NCI-H1436 treated with DMSO at 0.1 percent for 48 hours (cell line): Measurements from ENCODE around the gene ARHGEF4.

Experiments
- DNase-seq: peaks from one replicate; lab custom pipeline; 2025; lab: John Stamatoyannopoulos, UW

The ARHGEF4 gene

DNA sequence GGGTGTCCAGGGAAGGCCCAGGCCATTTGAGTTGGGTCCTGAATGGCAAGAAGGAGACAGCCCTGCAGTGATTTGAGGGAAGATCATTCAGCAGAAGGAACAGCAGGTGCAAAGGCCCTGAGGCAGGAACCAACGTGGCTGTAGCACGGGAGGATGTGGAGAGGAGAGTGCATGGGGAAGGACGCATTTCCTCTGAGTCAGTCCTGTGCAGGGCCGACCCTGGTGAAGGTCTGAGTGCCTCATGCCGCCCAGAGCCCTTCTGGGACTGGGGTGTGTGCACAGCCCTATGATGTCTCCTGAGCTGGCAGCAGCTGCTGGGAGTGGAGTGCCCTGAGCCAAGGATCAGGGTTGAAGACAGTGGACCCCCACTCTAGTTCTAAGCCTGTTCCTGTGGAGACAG, 17.9 kb upstream of the ARHGEF4 start:
- no peak for DNase-seq

DNA sequence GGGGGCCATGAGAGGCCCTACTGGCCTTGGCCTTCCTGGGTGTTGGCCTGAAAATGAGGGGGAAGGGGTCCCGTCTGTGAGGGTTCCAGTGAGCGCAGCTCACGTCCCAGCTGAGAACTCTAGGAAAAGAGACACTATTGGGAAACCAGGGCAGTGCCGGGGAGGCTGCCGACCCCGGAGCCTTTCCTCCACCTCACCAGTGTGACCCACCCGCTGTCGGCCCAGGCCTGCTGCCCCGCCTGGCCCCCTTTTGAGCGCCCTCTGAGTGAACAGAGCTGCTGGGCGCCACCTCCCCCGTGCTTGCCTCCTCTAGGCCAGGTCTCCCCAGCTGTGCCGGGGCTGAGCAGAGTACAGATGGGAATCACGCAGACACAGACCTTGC, 17.5 kb upstream of the ARHGEF4 start:
- no peak for DNase-seq

DNA sequence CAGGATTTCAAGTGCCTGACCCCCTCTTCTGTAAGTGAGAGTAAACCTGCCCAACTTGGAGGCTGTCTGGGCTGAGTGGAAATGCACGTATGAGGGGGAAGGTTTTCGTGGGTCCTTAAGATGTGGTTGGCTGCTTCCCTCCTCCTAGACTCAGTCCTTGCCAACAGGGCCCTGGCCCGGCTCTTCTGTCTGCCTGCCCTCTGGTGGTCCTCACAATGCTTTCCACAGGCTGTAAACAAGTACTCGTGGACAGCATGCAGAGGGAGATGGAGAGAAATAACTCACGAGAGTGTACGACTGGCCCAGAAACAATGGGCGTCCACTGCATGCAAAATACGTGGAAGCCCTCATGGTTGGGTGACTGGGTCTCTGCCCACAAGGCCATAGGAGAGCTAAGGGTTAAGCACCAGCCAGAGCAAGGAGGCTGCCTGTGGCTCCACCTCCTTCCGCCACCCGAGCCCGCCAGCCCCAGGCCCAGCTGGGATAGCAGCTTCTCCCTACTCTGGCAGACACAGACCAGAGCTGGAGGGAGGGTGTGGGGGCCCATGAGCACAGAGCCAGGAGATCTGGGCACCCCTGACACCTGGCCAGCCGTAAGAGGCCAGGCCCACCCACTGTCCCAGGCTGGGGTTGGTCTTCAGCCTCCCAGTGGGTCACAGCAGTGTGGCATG, 17.0 kb upstream of the ARHGEF4 start:
- DNase-seq, result no peak

DNA sequence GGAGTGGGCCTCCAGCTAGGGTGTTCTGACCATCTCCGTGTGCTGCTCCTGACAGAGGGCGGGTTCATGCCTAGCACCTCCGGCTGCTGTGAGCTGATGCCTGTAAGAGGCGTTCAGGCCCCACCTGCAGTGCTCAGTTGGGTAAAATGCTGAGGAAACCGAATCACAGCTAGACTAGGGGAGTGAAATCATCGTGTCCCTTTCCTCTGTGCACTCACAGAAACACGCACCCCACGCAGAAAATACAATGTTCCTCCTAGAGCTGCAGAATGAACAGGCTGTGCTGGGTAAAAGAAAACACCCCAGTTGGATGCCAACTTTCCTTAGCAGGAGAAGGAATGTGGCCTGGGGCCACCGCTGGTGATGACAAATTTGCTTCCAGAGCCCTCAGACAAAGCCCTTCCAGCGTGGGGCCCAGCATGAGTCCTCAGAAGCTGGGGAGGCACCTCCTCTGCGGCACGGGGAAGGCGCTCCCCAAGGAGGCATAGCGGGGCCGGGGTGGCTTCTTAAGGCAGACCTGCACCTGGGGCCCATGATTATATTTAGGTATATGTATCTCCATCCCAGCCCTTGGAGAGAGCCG, 16.3 kb upstream of the ARHGEF4 start:
- DNase-seq, result no peak

DNA sequence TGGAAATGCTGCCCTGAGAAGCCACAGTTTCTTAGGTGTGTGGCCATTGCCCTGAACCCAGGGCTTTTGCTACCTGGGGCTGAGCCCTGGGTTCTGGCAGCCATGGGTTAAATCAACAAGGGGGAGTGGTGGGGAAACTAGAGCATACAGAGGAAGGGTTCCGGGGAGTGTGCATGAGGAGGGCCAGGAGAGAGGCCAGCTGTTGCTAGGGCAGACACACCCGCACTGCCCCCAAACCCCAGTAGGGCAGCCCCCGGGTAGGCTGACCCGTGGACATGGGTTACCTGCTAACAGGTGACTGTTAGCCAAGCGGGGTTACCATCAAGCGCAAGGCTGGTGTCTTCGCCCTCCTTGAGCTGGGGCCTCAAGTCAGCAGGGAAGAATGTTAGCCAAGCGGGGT, 14.8 kb upstream of the ARHGEF4 start:
- no peak for DNase-seq

DNA sequence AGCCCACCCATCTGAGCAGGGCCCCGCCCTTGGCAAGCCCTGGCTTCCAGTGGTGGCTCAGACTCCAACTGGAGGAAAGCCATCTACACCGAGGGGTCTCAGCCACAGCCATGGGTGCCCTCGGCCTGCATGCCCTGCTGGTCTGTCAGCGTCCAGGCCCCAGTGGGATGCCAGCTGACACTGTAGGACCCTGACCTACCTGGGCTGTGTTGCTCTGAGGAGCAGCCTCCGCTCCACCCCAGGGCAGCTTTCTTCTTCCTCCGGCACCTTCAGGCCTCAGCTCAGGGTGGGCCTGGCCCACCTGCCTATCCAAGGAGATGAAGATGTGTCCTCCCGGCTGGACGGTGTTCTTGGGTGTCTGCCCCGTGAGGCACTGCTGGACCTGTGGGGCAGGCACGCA, 13.9 kb upstream of the ARHGEF4 start:
- no peak for DNase-seq

DNA sequence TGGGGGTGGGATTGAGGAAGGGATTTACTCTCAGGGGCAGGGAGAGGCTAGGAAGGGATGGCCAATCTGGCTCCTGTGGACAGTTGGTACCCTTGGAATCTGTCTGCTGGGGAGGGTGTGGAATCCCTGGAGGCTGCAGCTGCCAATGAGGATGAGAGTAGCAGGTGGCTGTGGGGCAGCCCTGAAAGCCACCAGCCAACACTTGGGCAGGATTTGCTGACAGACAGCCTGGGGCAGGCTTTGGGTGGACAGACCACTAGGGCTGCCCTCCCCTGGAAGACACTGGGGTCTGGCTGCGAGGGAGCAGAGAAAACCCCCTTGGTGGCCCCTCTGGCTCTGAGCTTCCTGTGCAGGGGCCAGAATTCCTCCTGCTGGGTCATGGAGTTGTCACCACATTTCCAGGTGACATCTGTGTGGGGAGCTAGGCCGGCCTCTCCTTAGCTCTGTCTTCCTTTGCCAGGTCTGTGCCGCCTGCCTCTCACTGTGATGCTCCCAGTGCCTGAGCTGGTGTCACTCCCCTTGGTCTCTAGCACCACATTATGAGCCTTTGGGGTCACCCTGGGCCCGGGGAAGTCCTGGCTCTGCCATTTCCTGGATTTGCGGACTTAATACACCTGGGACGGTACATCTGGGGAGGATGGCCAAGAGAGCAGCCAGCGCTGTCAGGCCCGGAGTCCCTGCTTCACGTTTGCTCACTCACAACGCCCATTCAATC, 13.4 kb upstream of the ARHGEF4 start:
- DNase-seq, result no peak

DNA sequence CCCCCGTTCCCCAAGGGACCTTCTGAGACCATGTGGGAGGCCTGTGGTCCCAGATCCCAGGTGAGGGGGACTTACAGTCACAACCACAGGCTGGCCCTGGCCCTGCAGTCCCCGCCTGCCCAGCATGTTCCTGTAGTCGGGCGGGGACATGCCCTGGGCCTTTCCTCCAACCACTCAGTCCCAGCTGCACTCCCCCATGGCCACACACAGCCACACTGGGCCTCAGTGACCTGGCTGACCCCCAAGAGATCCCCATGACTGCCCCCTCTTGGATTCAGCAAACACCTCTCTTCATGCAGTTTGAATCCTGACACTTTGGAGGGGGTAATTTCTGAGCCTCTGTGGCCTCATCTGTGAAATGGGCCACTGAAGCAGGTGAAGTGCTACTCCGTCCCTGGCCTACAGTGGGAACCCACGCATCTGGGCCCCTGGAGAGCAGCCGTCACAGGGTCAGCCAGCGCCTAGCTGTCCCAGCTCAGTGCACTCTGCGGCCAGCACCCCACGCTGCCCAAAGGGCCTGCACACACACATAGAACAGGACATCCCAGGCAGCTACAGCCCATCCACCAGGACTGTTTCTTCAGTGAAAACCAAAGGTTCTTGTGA, 12.7 kb upstream of the ARHGEF4 start:
- DNase-seq, result no peak

DNA sequence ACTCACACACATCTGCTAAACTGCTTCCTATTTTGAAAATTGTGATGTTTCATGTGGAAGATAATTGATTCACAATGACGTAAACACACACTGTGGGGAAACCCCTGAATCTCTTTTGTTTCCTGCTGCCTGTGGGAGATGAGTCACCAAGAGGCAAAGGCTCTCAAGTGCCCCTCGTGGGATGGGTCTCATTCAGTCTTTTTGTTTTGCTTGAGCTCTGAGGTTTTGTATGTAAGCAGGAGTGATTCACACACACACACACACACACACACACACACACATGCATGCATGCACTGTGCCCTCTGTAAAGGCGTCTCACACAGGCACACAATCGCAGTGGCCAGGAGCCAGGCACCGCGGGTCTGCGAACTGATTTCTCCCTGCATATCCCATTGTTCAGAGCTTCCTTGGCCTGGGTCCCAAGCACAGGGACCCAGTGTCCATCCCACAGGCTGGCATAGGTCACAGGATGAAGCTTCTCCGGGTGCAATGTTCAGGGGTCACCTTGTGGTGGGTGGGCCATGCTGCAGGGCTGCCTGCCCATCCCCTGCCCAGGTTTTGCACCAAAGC, 12.1 kb upstream of the ARHGEF4 start:
- peak; percentile 76 for DNase-seq

DNA sequence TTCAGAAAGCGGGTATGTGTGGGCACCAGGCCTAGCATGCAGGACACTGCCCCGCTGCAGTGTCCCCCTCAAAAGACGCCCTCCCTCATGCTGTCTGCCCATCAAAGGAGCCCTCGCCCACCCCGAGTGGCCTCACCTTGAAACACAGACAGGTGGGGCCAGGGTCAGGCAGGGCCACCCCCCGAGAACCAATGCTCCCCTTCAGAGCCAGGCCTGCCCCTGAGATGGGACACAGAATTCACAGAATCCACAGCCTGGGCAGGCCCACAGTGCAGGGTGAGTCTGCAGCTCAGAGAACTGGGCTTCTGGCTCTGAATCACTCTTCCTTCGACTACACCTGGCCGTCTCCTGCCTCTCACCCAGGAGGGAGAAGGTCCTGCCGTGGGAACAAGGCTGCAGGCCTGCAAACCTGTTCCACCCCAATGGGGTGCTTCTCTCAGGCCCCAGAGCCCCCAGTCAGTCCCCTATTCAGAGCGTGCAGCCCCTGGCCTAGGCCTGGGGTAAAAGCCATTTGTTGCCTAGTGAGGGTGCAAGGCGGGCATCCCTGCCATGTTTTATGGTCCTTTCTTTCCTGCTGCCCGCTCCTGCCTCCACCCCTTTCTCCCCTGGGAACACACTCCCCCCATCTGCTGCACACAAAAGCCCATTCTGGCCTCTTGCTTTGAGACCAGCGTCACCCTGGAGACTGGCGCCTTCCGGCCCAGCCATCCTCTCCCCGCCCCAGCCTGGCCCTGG, 11.3 kb upstream of the ARHGEF4 start:
- no peak for DNase-seq

DNA sequence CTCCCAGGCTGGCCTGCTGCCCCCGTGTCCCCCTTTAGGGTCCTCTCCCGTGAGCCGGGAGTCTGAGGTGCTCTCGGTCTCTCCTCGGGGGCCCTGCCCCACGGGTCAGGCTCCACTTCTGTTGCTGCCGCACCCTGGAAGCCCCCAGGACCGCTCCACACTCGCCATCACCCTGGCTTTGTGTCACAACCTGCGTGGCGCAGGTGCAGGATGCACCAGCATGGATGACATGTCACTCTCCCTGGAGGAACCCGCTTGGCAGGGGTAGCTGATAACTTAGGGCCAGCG, 10.8 kb upstream of the ARHGEF4 start:
- no peak for DNase-seq

DNA sequence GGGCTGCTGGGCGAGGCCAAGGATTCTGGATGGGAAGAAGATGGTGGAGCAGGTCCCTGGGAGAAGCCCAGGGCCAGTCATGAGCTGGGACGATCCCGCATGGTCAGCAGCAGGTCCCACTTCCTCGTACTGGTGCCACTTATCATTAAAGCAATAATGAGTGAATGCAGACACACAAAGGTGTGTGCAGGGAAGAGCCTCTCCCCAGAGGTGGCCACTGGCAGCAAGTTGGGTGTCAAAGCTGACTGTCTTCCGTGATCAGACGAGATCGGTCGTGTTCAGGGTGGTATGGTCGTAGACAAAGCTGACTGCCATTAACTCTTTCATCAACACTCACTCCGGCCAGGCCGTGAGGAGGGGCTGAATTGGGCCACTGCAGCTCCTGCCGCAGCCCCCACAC, 10.3 kb upstream of the ARHGEF4 start:
- no peak for DNase-seq

DNA sequence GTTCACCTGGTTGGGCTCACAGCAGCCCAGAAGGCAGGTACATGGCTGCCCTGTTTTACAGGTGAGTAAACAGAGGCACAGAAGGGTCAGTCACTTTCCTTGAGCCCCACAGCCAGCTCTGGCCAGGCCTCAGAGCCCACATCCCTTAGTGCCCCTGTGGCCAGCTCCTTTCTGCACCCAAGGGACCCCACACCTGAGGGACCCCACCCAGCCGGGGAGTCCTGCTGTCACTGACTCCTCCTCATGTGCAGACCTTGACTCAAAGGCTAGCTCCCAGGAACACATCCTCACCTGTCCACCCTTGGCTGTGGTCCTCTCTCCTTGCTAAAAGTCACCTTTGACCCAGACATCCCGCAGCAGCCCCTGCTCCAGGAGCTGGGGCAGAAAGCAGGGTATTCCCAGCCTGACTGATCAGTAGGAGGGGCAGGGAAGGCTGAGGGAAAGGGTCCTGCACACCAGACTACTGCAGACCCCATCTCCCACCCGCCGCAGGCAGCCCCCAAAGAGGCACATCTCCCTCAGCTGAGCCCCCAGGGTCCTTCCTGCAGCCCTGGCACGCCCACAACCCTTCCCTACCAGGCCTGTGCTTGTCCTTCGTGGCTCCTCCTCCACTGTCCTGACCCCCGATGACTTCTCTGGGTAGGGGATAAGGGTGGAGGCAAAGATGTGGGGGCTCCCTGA, 9.8 kb upstream of the ARHGEF4 start:
- DNase-seq, result no peak

DNA sequence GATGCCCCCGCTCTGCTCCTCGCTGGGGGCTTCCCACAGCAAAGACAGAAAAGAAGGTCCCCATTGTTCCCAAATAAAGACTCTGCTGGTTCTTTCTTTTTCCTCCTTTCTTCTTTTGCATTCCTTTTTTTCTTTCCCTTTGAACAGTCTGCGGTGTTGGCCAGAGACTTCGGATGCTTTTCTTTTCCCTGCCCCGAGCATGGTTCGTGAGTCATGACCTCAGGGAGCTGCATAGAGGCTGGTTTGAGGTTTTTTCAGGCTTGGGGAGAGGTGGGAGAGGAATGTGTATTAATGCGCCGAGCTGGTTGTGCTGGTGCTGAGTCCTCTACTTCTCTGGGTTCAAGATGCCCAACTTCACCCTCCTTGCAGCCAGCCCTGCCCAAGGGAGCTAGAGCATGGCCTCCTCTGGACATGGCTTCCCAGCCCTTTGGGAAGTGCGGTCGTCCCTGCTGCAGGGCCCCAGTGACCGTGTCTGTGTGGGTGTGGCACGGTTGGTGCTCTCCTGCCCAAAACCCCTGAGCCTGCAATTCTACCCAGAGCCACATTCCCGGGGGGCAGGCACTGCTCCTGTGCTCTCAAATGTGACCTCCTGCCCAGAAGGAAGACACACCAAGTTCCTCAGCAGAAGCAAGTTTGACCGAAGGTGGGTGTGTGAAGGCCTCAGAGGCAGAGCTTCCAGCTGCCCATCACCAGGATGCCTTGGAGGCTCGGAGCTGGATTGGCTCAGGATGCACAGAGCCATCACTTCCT, 9.0 kb upstream of the ARHGEF4 start:
- DNase-seq, result no peak

DNA sequence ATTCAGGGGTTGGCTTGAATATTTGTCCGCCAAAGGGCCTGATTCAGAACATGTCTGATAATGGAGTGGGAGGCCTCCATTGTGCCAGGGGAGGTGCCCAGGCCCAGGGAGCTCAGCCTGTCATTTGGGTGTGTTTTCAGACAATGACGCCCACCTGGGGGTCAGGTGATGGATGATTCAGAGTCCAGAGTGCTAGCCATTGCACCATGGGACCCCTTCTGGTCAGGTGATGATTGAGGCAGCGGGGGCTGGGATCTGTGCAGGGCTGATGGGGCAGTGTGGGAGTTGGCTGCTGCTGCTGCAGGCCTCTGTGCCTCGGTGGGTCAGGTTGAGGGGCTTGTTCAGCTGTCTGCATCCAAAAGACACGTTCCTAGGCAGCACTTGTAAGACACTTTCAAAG, 8.3 kb upstream of the ARHGEF4 start:
- no peak for DNase-seq

DNA sequence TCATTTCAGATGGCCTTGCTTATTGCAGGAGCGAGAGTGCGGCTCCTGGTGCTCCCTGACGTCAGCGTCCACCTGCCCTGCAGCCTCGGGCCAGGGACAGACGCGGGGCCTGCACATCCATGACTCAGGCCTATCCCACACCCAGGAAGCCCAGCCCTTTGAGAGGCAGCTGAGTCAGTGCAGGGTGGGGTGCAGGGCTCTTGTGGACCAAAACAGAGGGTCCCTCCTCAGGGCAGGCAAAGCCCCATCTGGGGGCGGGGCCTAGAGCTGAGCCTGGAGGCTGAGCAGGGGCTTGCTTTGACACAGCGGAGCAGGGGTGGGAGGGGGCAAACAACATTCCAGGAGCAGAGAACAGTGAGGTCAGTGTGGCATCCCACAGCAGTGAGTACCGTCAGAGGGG, 7.7 kb upstream of the ARHGEF4 start:
- no peak for DNase-seq

DNA sequence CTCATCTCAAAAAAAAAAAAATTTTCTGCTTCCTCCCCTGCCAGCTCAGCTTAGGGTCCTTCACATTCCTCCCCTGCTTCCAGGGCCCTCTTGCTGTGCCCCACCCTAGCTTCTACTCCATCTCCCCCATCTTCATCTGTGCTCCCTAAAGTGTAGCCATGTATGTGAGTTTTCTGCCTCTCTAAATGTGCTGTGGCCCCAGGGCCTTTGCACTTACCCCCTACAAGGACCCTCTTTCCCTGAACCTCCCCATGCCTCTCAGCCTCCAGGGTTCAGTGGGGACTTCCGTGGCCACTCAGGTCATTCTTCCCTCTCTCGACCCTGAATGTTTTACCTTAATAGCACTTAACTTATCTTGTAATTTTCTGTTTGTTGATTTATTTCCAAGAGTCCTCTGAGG, 6.2 kb upstream of the ARHGEF4 start:
- DNase-seq, result no peak

DNA sequence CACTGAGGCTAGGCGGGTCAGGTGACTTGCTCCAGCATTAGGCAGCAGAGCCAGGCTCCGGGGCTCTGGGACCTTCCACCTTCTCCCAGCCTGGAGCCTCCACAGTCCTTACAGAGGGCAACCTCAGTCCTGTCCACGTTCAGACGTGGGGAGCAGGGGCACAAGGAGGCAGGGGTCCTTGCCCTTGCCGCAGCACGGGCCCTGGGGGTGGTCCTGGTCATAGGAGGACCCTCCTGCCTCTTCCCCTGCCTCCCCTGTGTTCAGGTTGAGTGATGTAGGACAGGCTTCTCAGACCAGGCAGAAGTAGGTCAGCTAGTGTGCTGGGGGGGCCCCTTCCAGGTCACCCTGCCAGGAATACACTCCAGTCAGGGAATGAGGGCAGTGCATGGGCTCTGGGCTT, 5.4 kb upstream of the ARHGEF4 start:
- DNase-seq, result no peak

DNA sequence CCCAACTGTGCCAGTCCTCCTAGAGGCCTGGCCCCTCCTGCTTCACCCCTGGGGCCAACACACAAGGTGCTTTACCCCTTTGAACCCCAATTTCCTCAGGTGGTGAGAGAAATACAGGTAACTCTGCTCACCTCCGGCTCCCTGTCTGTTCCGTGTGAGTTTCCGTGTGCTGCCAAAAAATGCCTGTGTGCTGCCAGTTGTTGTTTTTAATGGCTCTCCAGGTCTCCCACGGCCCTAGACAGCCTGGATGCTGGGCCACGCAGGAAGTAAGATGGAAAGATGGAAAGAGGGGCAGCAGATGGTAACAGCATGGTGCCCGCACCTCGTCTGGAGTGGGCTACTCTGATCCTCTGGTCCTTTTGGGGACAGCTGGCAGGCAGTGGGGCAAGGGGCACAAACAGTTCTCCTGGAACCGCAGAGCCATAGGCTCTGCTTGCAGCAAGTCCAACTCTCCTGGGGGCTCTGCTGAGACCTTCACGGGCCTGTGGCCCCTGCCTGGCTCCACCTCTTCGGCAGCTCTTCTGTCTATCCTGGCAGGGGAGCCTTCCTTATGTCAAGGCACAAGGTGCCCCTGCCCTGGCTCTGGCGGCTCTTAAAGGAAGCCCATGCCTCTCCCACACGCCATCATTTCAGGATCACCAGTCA, 4.3 kb upstream of the ARHGEF4 start:
- DNase-seq, result no peak

DNA sequence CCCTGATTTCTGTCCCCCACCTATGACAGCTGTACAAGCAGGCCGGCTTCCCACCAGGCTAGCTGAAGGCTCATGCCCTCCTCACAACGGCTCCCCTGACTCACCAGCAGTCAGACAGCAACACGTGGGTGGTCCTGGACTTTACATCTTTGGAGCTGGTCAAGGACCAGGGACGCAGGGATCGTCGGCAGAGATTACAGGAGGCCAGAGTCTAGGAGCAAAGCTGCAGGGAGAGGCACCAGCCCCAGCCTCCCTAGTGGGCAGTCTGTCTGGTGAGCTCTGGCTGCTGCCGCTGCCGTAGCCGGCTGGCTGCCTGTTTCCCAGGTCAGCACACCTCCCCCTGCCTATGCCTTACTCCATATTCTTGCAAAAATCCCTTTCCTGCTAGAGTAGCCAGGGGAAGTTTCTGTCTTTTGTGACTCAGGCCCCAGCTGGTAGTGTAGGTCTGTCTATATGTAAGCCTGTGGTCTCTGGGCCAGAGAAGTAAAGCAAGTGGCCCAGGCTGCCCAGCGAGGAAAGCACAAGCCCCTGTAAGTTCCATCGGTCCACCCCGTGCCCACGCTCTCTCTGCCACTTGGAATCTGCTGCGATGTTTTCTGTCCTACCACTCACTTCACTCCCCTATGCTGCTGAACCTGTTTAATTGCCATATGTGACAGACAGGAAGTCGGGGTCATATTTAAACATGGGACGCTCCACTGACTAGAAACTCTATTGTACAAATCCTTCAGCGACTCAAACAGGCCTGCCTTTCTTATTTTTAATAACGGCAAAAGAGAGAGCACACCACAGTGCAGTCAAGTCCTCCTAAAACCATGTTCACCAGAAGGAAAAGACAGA, 2.4 kb upstream of the ARHGEF4 start:
- no peak for DNase-seq
